H1 (cell line): Measurements from ENCODE around the gene CCDC81.

Experiments used
- ATF2 ChIP-seq: IDR thresholded peaks from 2 replicates; pipeline ENCODE4 v1.6.1; 2012; ENCODE audit warnings: low read length, inconsistent platforms
- CEBPB ChIP-seq: IDR thresholded peaks from 2 replicates; pipeline ENCODE4 v1.6.1; 2012; ENCODE audit warnings: low read depth, low read length
- CTCF ChIP-seq, 3 experiments: IDR thresholded peaks; 1 replicate in 2 of 3; 2 replicates in 1 of 3; pipeline versions ENCODE4 v1.5.1 to v1.6.1; 2011; ENCODE audit warnings: low read length in 3 of 3, mild to moderate bottlenecking in 3 of 3, inconsistent platforms in 2 of 3, low read depth in 1 of 3, moderate library complexity in 1 of 3; ENCODE audit not compliant: insufficient read depth in 1 of 3; ENCODE audit errors: control extremely low read depth in 1 of 3
- EP300 ChIP-seq, 2 experiments: IDR thresholded peaks; 1 replicate in 1 of 2; 2 replicates in 1 of 2; pipeline ENCODE4 v1.6.1; 2011 to 2012; ENCODE audit warnings: low read depth in 2 of 2, low read length in 2 of 2, mild to moderate bottlenecking in 2 of 2, borderline replicate concordance in 1 of 2, inconsistent platforms in 1 of 2, moderate library complexity in 1 of 2
- EZH2 ChIP-seq: fragments of 200-600 bp; sonication (generic); IDR thresholded peaks from 2 replicates; pipeline ENCODE4 v1.7.1; 2012; ENCODE audit warnings: low read depth, mild to moderate bottlenecking, moderate library complexity, low read length, inconsistent platforms; ENCODE audit not compliant: severe bottlenecking
- JUN ChIP-seq: IDR thresholded peaks from 2 replicates; pipeline ENCODE4 v1.6.1; 2011; ENCODE audit warnings: low read depth, mild to moderate bottlenecking, improper control_type of control experiment, low read length
- KDM1A ChIP-seq: fragments of 200-600, 300-600 bp; sonication (generic); IDR thresholded peaks from 2 replicates; pipeline ENCODE4 v1.7.1; 2016; ENCODE audit warnings: mild to moderate bottlenecking, low read length, borderline replicate concordance
- POLR2A ChIP-seq, 2 experiments: IDR thresholded peaks; 1 replicate in 1 of 2; 2 replicates in 1 of 2; pipeline ENCODE4 v1.6.1; 2011; ENCODE audit warnings: low read depth in 2 of 2, low read length in 2 of 2, mild to moderate bottlenecking in 2 of 2; ENCODE audit errors: control extremely low read depth in 1 of 2
- POLR2AphosphoS5 ChIP-seq: IDR thresholded peaks from 2 replicates; pipeline ENCODE4 v1.6.1; 2011; ENCODE audit warnings: low read depth, low read length
- RXRA ChIP-seq: IDR thresholded peaks from 2 replicates; pipeline ENCODE4 v1.6.1; 2011; ENCODE audit warnings: low read depth, mild to moderate bottlenecking, low read length, moderate library complexity; ENCODE audit not compliant: insufficient read depth
- YY1 ChIP-seq: IDR thresholded peaks from 2 replicates; pipeline ENCODE4 v1.6.1; 2011; ENCODE audit warnings: low read depth, mild to moderate bottlenecking, low read length
- TF ChIP-seq, protein P1 (sequence below): IDR thresholded peaks from 2 replicates; pipeline ENCODE4 v1.6.1; 2011; ENCODE audit warnings: low read length, improper control_type of control experiment

GRCh38 chr11:86422371-86422770 lies 47.7 kb downstream of the CCDC81 start:
- TF ChIP-seq KDM1A: no peak
- TF ChIP-seq, protein P1, sequence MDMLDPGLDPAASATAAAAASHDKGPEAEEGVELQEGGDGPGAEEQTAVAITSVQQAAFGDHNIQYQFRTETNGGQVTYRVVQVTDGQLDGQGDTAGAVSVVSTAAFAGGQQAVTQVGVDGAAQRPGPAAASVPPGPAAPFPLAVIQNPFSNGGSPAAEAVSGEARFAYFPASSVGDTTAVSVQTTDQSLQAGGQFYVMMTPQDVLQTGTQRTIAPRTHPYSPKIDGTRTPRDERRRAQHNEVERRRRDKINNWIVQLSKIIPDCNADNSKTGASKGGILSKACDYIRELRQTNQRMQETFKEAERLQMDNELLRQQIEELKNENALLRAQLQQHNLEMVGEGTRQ: no peak
- TF ChIP-seq CEBPB: no peak
- no peak for TF ChIP-seq ATF2
- TF ChIP-seq JUN: no peak
- no peak for TF ChIP-seq EZH2
- no peak for TF ChIP-seq EP300 (IDR thresholded peaks at IDR 0.05; ENCODE audit: borderline replicate concordance in 1 of 2, low read depth in 2 of 2, low read length in 2 of 2)
- no peak for TF ChIP-seq YY1
- no peak for TF ChIP-seq CTCF (IDR thresholded peaks at IDR 0.05; ENCODE audit: control extremely low read depth in 1 of 3, insufficient read depth in 1 of 3, low read depth in 1 of 3, low read length in 3 of 3)
- no peak for TF ChIP-seq POLR2AphosphoS5
- no peak for TF ChIP-seq RXRA
- no peak for TF ChIP-seq POLR2A (IDR thresholded peaks at IDR 0.05; ENCODE audit: control extremely low read depth in 1 of 2, low read depth in 2 of 2, low read length in 2 of 2)
